ENCODE measurements around the gene HOXB4.

HOXB4 gene

DNA sequence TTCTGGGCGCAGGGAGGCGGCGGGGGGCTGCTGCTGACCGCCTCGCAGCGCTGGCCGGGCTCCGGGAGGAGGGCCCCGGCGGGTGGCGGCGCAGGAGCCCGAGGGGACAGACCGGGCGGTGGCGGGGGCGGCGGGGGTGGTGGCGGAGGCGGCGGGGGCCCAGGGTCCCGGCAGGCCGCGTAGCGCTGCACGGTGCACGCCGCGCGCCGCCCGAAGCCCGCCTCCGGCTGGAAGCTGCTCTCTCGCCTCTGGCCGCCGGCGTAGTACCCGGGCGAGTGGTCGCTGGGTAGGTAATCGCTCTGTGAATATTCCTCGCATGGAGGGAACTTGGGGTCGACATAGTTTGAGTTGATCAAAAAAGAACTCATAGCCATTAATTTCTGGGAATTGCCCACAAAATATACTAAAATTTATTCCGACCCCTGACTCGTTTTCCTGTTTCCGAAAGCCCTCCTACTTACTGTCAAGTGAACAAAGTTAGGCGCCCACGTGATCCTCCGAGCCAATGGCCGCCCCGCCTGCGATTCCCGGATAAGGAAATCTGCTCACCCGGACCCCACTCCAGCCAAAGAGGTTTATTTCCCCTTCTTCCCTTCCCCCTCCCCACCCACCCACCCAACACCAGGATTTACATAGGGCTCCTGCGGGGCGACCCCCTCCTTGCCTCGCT, at the start of gene HOXB4:
TSS of gene HOXB4 (minus strand) at position 405 of the 670 bp plus-strand sequence. CDS start at position 374, 31 bp downstream.
- H3K36me3 ChIP-seq (ENCODE audit: control insufficient read depth, insufficient read depth, low read length) = no peaks in the 10 kb centered on the region
- DNase-seq (ENCODE audit: extremely low read depth, insufficient read length) = peak; percentile 68
- TF ChIP-seq, protein P1, sequence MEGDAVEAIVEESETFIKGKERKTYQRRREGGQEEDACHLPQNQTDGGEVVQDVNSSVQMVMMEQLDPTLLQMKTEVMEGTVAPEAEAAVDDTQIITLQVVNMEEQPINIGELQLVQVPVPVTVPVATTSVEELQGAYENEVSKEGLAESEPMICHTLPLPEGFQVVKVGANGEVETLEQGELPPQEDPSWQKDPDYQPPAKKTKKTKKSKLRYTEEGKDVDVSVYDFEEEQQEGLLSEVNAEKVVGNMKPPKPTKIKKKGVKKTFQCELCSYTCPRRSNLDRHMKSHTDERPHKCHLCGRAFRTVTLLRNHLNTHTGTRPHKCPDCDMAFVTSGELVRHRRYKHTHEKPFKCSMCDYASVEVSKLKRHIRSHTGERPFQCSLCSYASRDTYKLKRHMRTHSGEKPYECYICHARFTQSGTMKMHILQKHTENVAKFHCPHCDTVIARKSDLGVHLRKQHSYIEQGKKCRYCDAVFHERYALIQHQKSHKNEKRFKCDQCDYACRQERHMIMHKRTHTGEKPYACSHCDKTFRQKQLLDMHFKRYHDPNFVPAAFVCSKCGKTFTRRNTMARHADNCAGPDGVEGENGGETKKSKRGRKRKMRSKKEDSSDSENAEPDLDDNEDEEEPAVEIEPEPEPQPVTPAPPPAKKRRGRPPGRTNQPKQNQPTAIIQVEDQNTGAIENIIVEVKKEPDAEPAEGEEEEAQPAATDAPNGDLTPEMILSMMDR (IDR thresholded peaks at IDR 0.05; ENCODE audit: insufficient read depth, low read length, poor library complexity, severe bottlenecking) = no peak
- peak within 1 kb of the TSS; percentile 75 for H3K4me3 ChIP-seq (replicated peaks; ENCODE audit: low read depth, low read length)
- H3K27me3 ChIP-seq (replicated peaks; ENCODE audit: control insufficient read depth, insufficient read depth, low read length) = no peaks in the 10 kb centered on the region

DNA sequence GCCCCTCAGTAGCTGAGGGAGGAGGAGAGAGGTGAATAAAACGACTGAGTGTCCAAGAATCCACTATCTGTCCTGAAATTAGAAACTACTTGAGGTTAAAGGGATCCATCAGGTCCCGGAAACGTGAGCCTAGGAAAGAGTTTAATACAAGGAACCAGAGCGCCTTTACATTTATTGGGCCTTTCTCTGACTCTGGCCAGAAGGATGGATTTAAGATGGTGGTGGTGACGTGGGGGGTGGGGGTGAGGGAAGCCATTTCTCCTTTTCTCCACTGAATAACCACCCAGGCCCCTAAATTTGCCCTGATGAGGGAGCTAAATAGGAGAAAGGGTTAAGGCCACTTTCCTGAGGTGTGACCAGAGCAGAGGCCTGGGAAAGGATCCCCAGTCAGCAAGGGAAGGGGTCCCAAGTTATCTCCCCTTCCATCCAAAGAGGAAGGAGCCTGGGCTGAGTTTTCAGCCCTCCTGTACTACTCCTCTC, 49.0 kb upstream of the HOXB4 start:
- TF ChIP-seq, protein P1 (IDR thresholded peaks at IDR 0.05; ENCODE audit: insufficient read depth, low read length, poor library complexity, severe bottlenecking) = no peak
- no peak for DNase-seq (ENCODE audit: extremely low read depth, insufficient read length)
- no peaks in the 10 kb centered on the region for H3K36me3 ChIP-seq (ENCODE audit: control insufficient read depth, insufficient read depth, low read length)
- no peak overlapping the region for H3K4me3 ChIP-seq (replicated peaks; ENCODE audit: low read depth, low read length)
- peaks cover 6% of the 10 kb centered on the region for H3K27me3 ChIP-seq (replicated peaks; ENCODE audit: control insufficient read depth, insufficient read depth, low read length)

DNA sequence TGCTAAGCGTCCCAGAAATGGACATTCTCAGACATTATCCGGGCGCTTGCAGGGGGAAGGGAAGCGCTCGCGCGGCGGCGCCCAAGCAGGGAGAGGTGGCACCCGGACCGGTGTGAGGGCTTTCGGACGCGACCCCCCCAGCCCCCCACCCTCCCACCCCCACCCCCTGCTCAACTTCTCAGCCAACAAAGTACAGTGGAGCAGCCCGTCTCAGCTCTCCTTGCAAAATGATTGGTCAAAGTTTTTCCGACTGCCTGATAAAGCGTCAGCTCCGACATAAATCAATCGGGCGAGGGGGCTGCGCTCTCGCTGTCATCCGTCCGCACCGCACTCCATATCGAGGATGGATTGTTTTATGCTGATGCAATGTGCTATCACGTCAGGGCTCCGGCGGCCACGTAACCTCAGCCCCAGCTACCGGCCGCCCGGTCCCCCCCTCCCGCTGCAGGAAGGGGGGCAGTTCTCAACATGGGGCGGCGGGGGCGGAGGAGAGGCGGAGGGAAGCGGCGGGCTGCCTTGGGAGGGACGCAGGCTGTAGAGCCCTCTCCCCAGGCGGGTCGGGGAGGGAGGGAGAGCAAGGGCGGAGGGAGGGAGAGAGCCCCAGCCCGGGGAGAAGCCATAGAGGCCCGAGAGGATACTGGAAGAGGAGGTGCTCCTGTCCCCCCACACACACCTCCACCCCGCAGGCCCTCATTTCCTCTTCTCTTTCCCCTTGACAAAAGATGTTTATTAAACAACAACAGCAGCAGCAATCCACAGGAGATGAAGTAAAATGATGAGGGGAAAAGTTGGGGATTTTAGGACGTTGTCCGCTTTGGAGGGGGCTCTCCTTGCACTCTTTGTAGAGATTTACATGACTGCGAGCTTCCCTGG, 48.3 kb upstream of the HOXB4 start, which contains the start of gene HOXB9:
TSS of gene HOXB9 (minus strand) at position 114 of the 873 bp plus-strand sequence. CDS start at position 25, 89 bp downstream.
- no peaks in the 10 kb centered on the region for H3K36me3 ChIP-seq (ENCODE audit: control insufficient read depth, insufficient read depth, low read length)
- DNase-seq (ENCODE audit: extremely low read depth, insufficient read length) = no peak
- TF ChIP-seq, protein P1 (IDR thresholded peaks at IDR 0.05; ENCODE audit: insufficient read depth, low read length, poor library complexity, severe bottlenecking) = no peak
- peaks cover 6% of the 10 kb centered on the region for H3K27me3 ChIP-seq (replicated peaks; ENCODE audit: control insufficient read depth, insufficient read depth, low read length)
- peak within 1 kb of the TSS; percentile 48 for H3K4me3 ChIP-seq (replicated peaks; ENCODE audit: low read depth, low read length)

DNA sequence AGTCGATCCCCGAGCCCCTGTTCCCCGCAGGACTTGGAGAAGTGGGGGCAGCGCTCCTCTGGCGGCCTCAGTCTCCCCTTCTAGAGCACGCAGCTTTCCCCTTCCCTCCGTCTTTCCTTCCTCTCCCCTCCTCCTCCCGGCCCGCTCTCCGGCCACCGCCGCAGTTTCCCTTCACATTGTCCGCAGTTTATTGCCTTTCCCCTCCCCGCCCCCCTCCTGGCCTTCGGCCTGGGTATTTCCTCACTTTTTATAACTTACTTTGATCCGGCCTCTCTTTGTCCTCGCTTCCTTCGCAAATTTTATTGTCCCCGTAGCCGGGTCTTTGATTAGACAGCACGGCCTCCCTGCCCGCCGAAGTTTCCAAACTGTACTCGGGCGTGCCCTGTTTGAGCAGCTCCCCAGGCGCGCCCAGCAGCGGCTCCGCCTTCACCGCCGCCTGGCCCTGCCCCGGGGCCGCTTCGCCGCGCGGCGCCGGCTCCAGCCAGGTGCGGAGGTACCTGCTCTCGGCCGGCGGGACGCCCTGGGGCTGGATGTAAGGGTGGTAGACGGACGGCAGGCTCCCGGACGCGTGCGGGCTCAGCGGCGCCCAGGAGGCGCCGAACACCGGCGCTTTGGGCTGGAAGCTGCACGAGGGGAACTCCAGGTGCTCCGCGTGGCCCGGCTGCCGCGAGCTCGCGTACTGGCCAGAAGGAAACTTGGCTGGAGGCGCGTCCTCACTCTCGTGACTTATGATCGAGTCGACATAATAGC, 47.5 kb upstream of the HOXB4 start:
- Histone ChIP-seq H3K27me3 (replicated peaks; ENCODE audit: control insufficient read depth, insufficient read depth, low read length) (peaks cover 6% of the 10 kb centered on the region), H3K4me3 (replicated peaks; ENCODE audit: low read depth, low read length) (peak overlapping the region; percentile 48), H3K36me3 (ENCODE audit: control insufficient read depth, insufficient read depth, low read length) (no peaks in the 10 kb centered on the region)
- TF ChIP-seq, protein P1 (IDR thresholded peaks at IDR 0.05; ENCODE audit: insufficient read depth, low read length, poor library complexity, severe bottlenecking) = no peak
- DNase-seq (ENCODE audit: extremely low read depth, insufficient read length) = no peak
